NCI-H2227 (cell line): Measurements from ENCODE around the gene CCDC83.
"Not testable (repeated sequence)": the region's sequence is repeated elsewhere in the genome, so short reads cannot be mapped to it uniquely, and the experiment has no call there.

Experiments
- DNase-seq: peaks from one replicate; lab custom pipeline; 2025; ENCODE audit not compliant: unreplicated experiment; lab: John Stamatoyannopoulos, UW

Gene CCDC83

GRCh38 chr11:85939099-85940015 is 84.2 kb downstream of the CCDC83 start:
- no peak for DNase-seq

- no peak for DNase-seq
These were observed 86.3 kb downstream of the CCDC83 start for GRCh38 chr11:85941380-85941973.

- no peak for DNase-seq
These were observed 90.1 kb downstream of the CCDC83 start for GRCh38 chr11:85945296-85945695.

GRCh38 chr11:85945788-85946187 is 90.6 kb downstream of the CCDC83 start:
- DNase-seq = no peak

GRCh38 chr11:85946221-85946620 is 91.0 kb downstream of the CCDC83 start:
- DNase-seq = no peak

- no peak for DNase-seq
These were observed 92.5 kb downstream of the CCDC83 start for GRCh38 chr11:85947431-85948272.

GRCh38 chr11:85948884-85949283 is 93.7 kb downstream of the CCDC83 start:
- no peak for DNase-seq

- no peak for DNase-seq
These were observed 94.6 kb downstream of the CCDC83 start for GRCh38 chr11:85949798-85950197.

GRCh38 chr11:85950317-85951048 is 95.3 kb downstream of the CCDC83 start:
- no peak for DNase-seq

- no peak for DNase-seq
These were observed 95.8 kb downstream of the CCDC83 start for GRCh38 chr11:85951049-85951405.

GRCh38 chr11:85951428-85952107 is 96.4 kb downstream of the CCDC83 start:
- no peak for DNase-seq

GRCh38 chr11:85952108-85952485 is 96.9 kb downstream of the CCDC83 start:
- not testable (repeated sequence) for DNase-seq

GRCh38 chr11:85953491-85954143 is 98.4 kb downstream of the CCDC83 start:
- DNase-seq = no peak

GRCh38 chr11:85955531-85955930 is 100.3 kb downstream of the CCDC83 start:
- no peak for DNase-seq

- DNase-seq = no peak
These were observed 105.5 kb downstream of the CCDC83 start for GRCh38 chr11:85960678-85961077.

- DNase-seq = no peak
These were observed 105.9 kb downstream of the CCDC83 start for GRCh38 chr11:85961130-85961529.

- DNase-seq = no peak
These were observed 106.8 kb downstream of the CCDC83 start for GRCh38 chr11:85961930-85962363.

GRCh38 chr11:85965202-85965601 is 110.0 kb downstream of the CCDC83 start:
- no peak for DNase-seq

- no peak for DNase-seq
These were observed 112.3 kb downstream of the CCDC83 start for GRCh38 chr11:85967457-85967856.
